Progenitor cell of endocrine pancreas (in vitro differentiated cells): ENCODE data around the gene ABHD17A. TPM values are rescaled to one million over a fixed set of nuclear protein-coding genes. Genes with fewer than 3 reads are reported as not detected.

Experiments used
- DNase-seq: peaks from one replicate; pipeline ENCODE4 v3.0.0; 2021; ENCODE audit warnings: low spot score; ENCODE audit not compliant: unreplicated experiment
- H3K27ac Mint-ChIP-seq: 2 replicates; pipeline ENCODE4 v1.8.0; 2021; ENCODE audit warnings: mild to moderate bottlenecking, moderate library complexity, mixed read lengths
- H3K27me3 Mint-ChIP-seq: 2 replicates; pipeline ENCODE4 v1.8.0; 2021; ENCODE audit warnings: mixed read lengths
- H3K36me3 Mint-ChIP-seq: 2 replicates; pipeline ENCODE4 v1.8.0; 2022; ENCODE audit warnings: mixed read lengths; ENCODE audit not compliant: insufficient read depth
- H3K4me1 Mint-ChIP-seq: 2 replicates; pipeline ENCODE4 v1.8.0; 2021; ENCODE audit warnings: low read depth, mixed read lengths
- H3K4me3 Mint-ChIP-seq: 2 replicates; pipeline ENCODE4 v1.8.0; 2021; ENCODE audit warnings: low read depth, mild to moderate bottlenecking, moderate library complexity, mixed read lengths
- H3K9me3 Mint-ChIP-seq: 2 replicates; pipeline ENCODE4 v1.8.0; 2021; ENCODE audit warnings: low read depth, mixed read lengths
- CTCF ChIP-seq: fragments of 200-600 bp; sonication (generic); IDR thresholded peaks from one replicate; pipeline ENCODE4 v1.5.0; 2021; ENCODE audit warnings: antibody characterized with exemption, mild to moderate bottlenecking; ENCODE audit not compliant: unreplicated experiment
- total RNA-seq: library from RNA; stranded (reverse); gene quantifications from 2 replicates; pipeline ENCODE4 v1.2.1, GENCODE V29; 2021

Gene ABHD17A
- total RNA-seq, 1 donor from 2014 or later: 48.8 TPM

- no peak overlapping the region for H3K27ac Mint-ChIP-seq
Measured at GRCh38 chr19:1863638-1864479, 21.4 kb downstream of the ABHD17A start.

GRCh38 chr19:1863328-1863637 is 22.0 kb downstream of the ABHD17A start, which contains the start of gene KLF16:
TSS of gene KLF16 (minus strand) at chr19:1863579. CDS start at chr19:1863497, 82 bp downstream.
- no peak for DNase-seq
- peak within 1 kb of the TSS; percentile 82 for H3K4me3 Mint-ChIP-seq
- peaks cover 8% of the 10 kb centered on the region for H3K4me1 Mint-ChIP-seq
- no peaks in the 10 kb centered on the region for H3K36me3 Mint-ChIP-seq
- H3K9me3 Mint-ChIP-seq: no peaks in the 10 kb centered on the region
- no peak within 1 kb of the TSS for H3K27ac Mint-ChIP-seq
- TF ChIP-seq CTCF: no peak
- peaks cover 21% of the 10 kb centered on the region for H3K27me3 Mint-ChIP-seq

More at GRCh38 chr19:1863638-1864479, 21.4 kb downstream of the ABHD17A start:
- Mint-ChIP-seq H3K9me3 (no peaks in the 10 kb centered on the region), H3K4me3 (peak overlapping the region; percentile 76), H3K27me3 (peaks cover 21% of the 10 kb centered on the region), H3K36me3 (no peaks in the 10 kb centered on the region), H3K4me1 (peaks cover 8% of the 10 kb centered on the region)
- TF ChIP-seq CTCF: no peak
- peak; percentile 89 for DNase-seq

GRCh38 chr19:1862424-1863327 is 22.6 kb downstream of the ABHD17A start:
- Mint-ChIP-seq H3K9me3 (no peaks in the 10 kb centered on the region), H3K36me3 (no peaks in the 10 kb centered on the region), H3K27ac (peak overlapping the region; percentile 59), H3K27me3 (peaks cover 21% of the 10 kb centered on the region), H3K4me3 (peak overlapping the region; percentile 82), H3K4me1 (peaks cover 8% of the 10 kb centered on the region)
- no peak for TF ChIP-seq CTCF
- DNase-seq: no peak

- H3K27ac Mint-ChIP-seq: peak overlapping the region; percentile 59
- no peaks in the 10 kb centered on the region for H3K9me3 Mint-ChIP-seq
- no peaks in the 10 kb centered on the region for H3K36me3 Mint-ChIP-seq
- no peak for TF ChIP-seq CTCF
- peak overlapping the region; percentile 82 for H3K4me3 Mint-ChIP-seq
- peaks cover 21% of the 10 kb centered on the region for H3K27me3 Mint-ChIP-seq
- H3K4me1 Mint-ChIP-seq: peaks cover 10% of the 10 kb centered on the region
- DNase-seq: no peak
Measured at GRCh38 chr19:1862068-1862423, 23.2 kb downstream of the ABHD17A start.

- DNase-seq: no peak
- peak overlapping the region; percentile 82 for H3K4me3 Mint-ChIP-seq
- peaks cover 10% of the 10 kb centered on the region for H3K4me1 Mint-ChIP-seq
- H3K36me3 Mint-ChIP-seq: no peaks in the 10 kb centered on the region
- no peaks in the 10 kb centered on the region for H3K9me3 Mint-ChIP-seq
- no peak overlapping the region for H3K27ac Mint-ChIP-seq
- TF ChIP-seq CTCF: no peak
- H3K27me3 Mint-ChIP-seq: peaks cover 21% of the 10 kb centered on the region
Measured at GRCh38 chr19:1861599-1862031, 23.7 kb downstream of the ABHD17A start.
